ENCODE results near the gene CARD14.
A peak's percentile ranks its signal among the peaks of the same experiment; 100 is the strongest.

Gene CARD14

GRCh38 chr17:80210348-80211108, 40.7 kb downstream of the CARD14 start:
- no peak for DNase-seq (ENCODE audit: low spot score)

GRCh38 chr17:80212109-80212508, 42.3 kb downstream of the CARD14 start:
- DNase-seq (ENCODE audit: low spot score), result no peak

GRCh38 chr17:80212511-80212910, 42.7 kb downstream of the CARD14 start:
- no peak for DNase-seq (ENCODE audit: low spot score)

GRCh38 chr17:80212962-80213642, 43.3 kb downstream of the CARD14 start:
- DNase-seq (ENCODE audit: low spot score), result no peak

GRCh38 chr17:80213643-80213975, 43.8 kb downstream of the CARD14 start:
- DNase-seq (ENCODE audit: low spot score), result no peak

GRCh38 chr17:80214012-80214877, 44.4 kb downstream of the CARD14 start:
- no peak for DNase-seq (ENCODE audit: low spot score)

GRCh38 chr17:80214878-80215210, 45.0 kb downstream of the CARD14 start:
- DNase-seq (ENCODE audit: low spot score), result no peak

GRCh38 chr17:80216473-80217456, 46.9 kb downstream of the CARD14 start:
- DNase-seq (ENCODE audit: low spot score), result no peak

GRCh38 chr17:80217703-80218362, 48.0 kb downstream of the CARD14 start:
- no peak for DNase-seq (ENCODE audit: low spot score)

GRCh38 chr17:80218391-80218790, 48.6 kb downstream of the CARD14 start:
- DNase-seq (ENCODE audit: low spot score), result no peak

- no peak for DNase-seq (ENCODE audit: low spot score)
Measured at GRCh38 chr17:80219013-80219762, 49.4 kb downstream of the CARD14 start.

- DNase-seq (ENCODE audit: low spot score), result no peak
Measured at GRCh38 chr17:80219763-80220053, 49.9 kb downstream of the CARD14 start.

- peak; percentile 98 for DNase-seq (ENCODE audit: low spot score)
Measured at GRCh38 chr17:80220054-80220735, 50.4 kb downstream of the CARD14 start, which contains the start of the genes SGSH and SLC26A11. Gene SGSH, minus strand, starts transcription at chr17:80220333. Its CDS starts 20 bp downstream, at chr17:80220313. Gene SLC26A11, plus strand, starts transcription at chr17:80220427. Its CDS starts 1,134 bp downstream, at chr17:80221561.

- DNase-seq (ENCODE audit: low spot score), result no peak
Measured at GRCh38 chr17:80220736-80221215, 50.9 kb downstream of the CARD14 start.

- DNase-seq (ENCODE audit: low spot score), result no peak
Measured at GRCh38 chr17:80221351-80222105, 51.7 kb downstream of the CARD14 start.

- DNase-seq (ENCODE audit: low spot score), result no peak
Measured at GRCh38 chr17:80222376-80223141, 52.7 kb downstream of the CARD14 start.

GRCh38 chr17:80223142-80223815, 53.4 kb downstream of the CARD14 start:
- DNase-seq (ENCODE audit: low spot score), result no peak
